Activated T-cell treated with anti-CD3 and anti-CD28 coated beads for 48 hours (primary cell): ENCODE data around the gene CASKIN1.
A peak's percentile ranks its signal among the peaks of the same experiment; 100 is the strongest.

Experiments used
- DNase-seq: peaks from one replicate; pipeline ENCODE4 v3.0.0-alpha.2; 2020; ENCODE audit warnings: low read depth

The CASKIN1 gene

DNA sequence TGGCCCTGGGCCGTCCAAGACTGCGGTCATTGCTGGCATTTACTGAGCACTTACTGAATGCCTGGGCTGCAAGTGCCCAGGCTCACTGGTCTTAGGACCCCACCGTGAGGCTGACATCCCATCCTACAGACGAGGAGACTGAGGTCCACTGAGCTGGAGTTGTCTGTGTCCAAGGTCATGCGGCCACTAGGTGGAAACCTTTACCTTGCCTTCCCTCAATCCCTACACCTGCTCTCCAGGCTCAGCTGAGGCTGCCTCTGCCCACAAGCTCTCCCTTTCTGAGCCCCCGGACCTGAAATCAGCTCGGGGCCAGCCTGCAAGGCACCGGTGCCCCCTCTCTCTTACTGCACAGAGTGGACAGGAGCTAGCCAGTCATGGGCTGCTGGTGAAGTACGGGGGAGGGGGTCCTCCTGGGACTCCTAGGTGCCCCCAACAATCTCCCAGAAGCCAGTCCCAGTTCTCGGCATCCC lies 1.5 kb downstream of the CASKIN1 start:
- DNase-seq, result no peak

DNA sequence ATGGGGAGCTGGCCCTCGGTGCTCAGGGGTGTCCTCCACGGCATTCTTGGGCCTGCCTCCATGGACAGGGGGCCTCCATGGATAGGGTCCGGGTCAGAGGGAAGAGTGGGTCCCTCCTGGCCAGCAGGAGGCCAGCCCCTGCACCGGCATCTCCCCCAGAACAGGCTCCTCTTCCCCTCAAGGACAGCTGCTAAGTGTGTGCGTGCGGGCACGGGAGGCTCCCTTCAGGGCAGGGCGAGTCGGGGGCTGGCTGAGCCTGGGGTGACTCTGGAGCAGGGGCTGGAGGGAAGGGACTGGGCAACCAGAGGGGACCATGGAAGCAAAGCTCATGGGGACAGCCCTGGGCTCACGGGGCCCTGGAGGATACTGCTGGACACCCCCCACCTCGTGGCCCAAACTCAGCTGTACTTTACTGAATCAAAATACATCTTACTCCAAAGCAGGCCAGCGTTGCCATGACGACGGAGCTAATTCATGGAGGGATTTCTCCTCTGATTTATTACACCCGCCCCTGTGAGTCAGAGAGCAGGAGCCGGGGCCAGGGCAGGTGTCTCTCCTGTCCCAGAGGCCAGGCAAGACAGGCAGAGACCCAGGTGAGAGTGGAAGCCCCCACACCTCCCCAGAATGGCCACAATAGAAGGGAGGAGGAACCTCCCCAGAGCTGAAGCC lies 2.1 kb downstream of the CASKIN1 start:
- DNase-seq, result no peak

DNA sequence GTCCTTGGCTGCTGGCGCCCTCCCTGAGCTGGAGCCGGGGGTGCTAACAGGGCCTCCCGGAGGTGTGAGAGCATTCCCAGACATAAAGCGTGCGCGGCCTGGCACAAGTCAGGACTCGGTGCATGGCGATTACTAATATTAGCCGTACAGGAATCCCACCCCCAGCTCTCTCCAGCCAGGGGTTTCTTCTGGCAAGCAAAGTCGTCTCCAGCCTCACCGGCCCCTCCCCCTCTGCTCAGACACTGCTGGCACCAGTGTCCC lies 5.0 kb downstream of the CASKIN1 start:
- no peak for DNase-seq

GRCh38 chr16:2190659-2191445 lies 5.6 kb downstream of the CASKIN1 start:
- no peak for DNase-seq

DNA sequence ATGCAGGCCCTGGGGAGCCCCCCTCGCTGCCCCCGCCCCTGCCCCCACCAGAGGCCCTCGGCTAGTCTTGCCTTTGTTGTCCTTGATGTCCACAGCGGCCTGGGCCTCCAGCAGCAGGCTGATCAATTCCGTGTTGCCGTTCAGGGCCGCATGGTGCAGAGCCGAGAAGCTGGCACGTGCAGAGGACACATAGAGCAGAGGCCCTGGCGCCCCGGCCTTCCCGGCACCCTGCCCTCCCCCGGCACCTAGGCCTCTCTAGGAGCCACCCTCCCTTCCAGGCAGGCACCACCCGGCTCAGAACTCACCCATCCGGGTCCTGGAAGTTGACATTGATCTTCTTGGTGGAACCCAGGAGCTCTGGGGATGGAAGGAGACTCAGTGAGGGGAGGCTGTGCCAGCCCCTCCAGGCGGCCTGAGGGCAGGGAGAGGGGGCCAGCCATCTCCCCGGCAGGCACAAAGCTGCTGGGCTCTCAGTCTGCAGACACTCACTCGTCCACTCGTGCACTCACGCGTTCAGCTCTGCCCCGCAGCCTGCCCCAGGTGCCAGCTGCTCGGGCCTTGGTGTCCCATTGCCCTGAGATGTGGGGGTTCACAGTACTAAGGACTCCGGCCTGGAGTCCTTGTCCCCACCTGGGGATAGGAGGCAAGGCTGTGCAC lies 6.3 kb downstream of the CASKIN1 start:
- no peak for DNase-seq

GRCh38 chr16:2189252-2189893 lies 7.0 kb downstream of the CASKIN1 start:
- DNase-seq, result no peak

DNA sequence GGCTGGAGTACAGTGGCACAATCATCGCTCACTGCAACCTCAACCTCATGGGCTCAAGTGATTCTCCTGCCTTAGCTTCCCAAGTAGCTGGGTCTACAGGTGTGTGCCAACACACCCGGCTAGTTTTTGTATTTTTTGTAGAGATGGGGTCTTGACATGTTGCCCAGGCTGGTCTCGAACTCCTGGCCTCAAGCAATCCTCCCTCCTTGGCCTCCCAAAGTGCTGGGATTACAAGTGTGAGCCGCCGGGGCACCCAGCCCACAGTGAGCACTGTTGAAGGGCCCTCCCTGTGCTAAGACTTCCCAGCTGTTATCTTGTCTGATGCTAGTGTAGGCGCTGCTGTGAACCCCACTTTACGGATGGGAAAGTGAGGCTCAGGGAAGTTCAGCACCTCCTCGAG lies 8.0 kb downstream of the CASKIN1 start:
- no peak for DNase-seq

GRCh38 chr16:2187212-2187611 lies 9.2 kb downstream of the CASKIN1 start:
- DNase-seq, result no peak

GRCh38 chr16:2186505-2186904 lies 9.9 kb downstream of the CASKIN1 start:
- no peak for DNase-seq

GRCh38 chr16:2186064-2186463 lies 10.3 kb downstream of the CASKIN1 start:
- no peak for DNase-seq

DNA sequence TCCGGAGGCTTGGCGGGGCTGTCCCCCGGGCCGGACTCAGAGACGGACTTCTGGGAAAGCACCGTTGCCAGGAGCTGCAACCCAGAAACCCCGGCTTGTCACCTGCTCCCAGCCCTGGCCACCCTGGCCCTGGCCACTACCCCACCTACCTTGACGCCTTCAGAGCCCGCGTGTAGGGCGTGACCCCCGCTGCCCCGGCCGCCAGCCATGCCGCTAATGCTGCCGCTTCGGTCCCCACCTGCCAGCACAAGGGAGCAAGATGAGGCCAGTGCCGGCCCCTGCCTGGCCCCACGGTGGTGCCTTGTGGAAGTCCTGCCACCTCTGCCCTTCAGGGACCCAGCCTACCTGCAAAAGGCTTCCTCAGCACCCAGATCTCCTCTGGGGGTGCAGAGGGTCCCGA lies 11.4 kb downstream of the CASKIN1 start:
- no peak for DNase-seq

DNA sequence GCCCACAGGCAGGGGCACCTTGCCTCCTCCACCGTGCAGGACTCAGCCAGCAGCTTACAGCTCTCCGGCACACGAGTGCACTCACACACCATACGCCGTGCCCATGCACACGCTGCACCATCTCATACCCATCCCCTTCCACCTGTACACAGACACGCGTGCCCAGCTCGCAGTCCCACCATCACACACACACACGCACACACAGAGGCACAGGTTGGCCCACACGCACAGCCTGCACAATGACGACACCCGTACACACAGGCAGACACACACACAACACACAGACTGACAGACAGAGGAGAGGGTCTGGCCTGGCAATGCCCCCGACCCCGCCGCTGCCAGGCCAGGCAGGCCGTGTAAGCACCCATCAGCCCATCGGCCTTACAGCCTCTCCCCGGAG lies 12.1 kb downstream of the CASKIN1 start:
- DNase-seq, result no peak

- DNase-seq, result no peak
Measured at GRCh38 chr16:2183671-2184070, 12.7 kb downstream of the CASKIN1 start.

- no peak for DNase-seq
Measured at GRCh38 chr16:2181952-2182351, 14.5 kb downstream of the CASKIN1 start.

DNA sequence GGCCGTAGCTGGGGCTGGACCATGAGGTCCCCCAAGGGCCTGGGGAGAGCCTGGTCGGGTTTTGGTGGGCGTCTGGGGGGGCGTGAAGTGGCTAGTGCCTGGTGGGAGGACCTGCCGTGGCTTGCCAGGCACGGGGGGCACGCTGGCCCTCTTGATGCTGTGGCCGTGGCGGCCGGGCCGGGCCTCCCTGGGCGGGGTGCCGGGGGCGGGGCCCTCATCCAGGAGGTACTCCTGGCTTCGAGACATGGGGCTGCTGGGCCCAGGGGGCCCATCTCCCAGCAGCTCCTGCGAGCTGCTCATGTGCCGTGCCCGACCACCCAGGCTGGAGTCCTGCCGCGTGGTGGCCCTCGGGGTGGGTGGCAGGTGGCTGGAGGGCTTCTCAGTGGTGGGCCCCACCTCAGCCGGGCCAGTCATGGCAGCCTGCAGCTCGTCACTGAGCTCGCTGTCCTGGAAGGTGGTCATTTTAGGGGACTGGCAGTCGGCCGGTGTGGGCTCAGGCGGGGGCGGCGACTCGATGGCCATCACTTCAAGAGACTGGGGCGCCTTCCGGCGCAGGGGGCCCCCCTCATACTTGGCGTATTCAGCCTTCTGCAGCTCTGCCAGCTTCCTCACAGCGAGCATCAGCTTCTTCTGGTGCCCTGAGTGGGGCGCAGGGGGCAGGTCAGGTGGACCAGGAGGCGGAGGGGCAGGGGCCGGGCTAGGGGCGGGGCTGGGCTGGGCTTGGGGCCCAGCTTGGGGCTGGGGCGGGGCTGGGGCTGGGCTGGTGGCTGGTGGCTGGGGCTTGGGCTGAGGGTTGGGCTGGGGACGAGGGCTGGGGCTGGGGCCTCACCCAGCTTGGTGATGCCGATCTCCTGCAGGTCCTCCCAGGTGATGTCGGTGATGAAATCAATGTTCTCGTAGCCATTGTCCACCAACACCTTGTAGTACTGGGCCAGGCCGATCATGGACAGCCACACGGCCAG lies 15.2 kb downstream of the CASKIN1 start:
- DNase-seq, result no peak

GRCh38 chr16:2180461-2180860 lies 15.9 kb downstream of the CASKIN1 start:
- DNase-seq, result no peak

- no peak for DNase-seq
Measured at GRCh38 chr16:2179576-2179975, 16.8 kb downstream of the CASKIN1 start.

- DNase-seq, result no peak
Measured at GRCh38 chr16:2179107-2179501, 17.3 kb downstream of the CASKIN1 start.

DNA sequence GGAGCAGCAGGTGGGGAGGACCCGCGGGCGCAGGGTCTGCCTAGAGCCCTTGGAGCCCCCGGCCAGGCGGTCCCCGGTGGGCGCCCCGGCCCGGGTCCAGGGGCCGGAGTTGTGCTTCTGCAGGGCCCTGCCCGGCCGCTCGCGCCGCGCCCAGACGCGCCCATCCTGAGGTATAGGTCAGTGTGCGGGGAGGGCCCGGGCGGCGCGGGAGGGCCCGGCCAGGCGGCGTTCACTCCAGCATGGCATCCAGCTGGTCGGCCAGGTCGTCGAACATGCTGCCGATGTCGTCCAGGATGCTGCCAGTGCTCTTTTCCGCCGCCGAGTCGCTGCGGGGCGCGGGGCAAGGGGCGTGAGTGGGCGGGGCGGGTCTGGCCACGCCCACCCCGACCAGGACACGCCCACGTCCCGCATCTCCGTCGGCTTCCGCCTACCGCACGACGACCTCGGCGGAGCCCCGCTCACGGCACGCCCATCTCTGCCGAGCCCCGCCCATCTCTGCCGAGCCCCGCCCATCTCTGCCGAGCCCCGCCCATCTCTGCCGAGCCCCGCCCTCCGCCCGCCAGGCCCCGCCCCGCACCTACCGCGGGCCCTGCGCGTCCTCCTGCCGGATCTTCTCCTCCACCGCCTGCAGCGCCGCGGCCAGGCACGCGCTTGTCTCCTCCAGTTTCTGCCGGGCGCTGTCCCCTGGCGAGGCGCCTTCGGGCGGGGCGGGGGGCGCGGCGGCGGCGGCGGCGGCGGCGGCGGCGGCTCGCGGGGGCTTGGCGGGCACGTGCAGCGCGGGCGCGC lies 17.9 kb downstream of the CASKIN1 start:
- DNase-seq, result peak; percentile 47

- no peak for DNase-seq
Measured at GRCh38 chr16:2177561-2177960, 18.8 kb downstream of the CASKIN1 start.

- no peak for DNase-seq
Measured at GRCh38 chr16:2177101-2177500, 19.3 kb downstream of the CASKIN1 start.
